Astrocyte of the spinal cord (primary cell): ENCODE measurements around the gene SCRN1.

Experiments
- DNase-seq: peaks from one replicate; pipeline ENCODE4 v3.0.0; 2011; ENCODE audit warnings: low read depth, low spot score
- H3K4me3 ChIP-seq: 2 replicates; pipeline ENCODE4 v1.5.1; 2011; ENCODE audit warnings: low read depth, mild to moderate bottlenecking, low read length, moderate library complexity
- in situ Hi-C: cut with HindIII; loops from 2 replicates; pipeline ENCODE4 v1.10.0; 2017; ENCODE audit warnings: low sequenced_read_pairs
- TF ChIP-seq, protein P1 (sequence below): IDR thresholded peaks from 2 replicates; pipeline ENCODE4 v1.5.1; 2012; ENCODE audit warnings: low read depth, mild to moderate bottlenecking, low read length, inconsistent platforms

Gene SCRN1

GRCh38 chr7:29883462-29884398 lies 105.9 kb downstream of the SCRN1 start:
- in situ Hi-C loops = no loop called here
- TF ChIP-seq, protein P1, sequence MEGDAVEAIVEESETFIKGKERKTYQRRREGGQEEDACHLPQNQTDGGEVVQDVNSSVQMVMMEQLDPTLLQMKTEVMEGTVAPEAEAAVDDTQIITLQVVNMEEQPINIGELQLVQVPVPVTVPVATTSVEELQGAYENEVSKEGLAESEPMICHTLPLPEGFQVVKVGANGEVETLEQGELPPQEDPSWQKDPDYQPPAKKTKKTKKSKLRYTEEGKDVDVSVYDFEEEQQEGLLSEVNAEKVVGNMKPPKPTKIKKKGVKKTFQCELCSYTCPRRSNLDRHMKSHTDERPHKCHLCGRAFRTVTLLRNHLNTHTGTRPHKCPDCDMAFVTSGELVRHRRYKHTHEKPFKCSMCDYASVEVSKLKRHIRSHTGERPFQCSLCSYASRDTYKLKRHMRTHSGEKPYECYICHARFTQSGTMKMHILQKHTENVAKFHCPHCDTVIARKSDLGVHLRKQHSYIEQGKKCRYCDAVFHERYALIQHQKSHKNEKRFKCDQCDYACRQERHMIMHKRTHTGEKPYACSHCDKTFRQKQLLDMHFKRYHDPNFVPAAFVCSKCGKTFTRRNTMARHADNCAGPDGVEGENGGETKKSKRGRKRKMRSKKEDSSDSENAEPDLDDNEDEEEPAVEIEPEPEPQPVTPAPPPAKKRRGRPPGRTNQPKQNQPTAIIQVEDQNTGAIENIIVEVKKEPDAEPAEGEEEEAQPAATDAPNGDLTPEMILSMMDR = no peak
- DNase-seq = no peak
- H3K4me3 ChIP-seq = no peak overlapping the region

DNA sequence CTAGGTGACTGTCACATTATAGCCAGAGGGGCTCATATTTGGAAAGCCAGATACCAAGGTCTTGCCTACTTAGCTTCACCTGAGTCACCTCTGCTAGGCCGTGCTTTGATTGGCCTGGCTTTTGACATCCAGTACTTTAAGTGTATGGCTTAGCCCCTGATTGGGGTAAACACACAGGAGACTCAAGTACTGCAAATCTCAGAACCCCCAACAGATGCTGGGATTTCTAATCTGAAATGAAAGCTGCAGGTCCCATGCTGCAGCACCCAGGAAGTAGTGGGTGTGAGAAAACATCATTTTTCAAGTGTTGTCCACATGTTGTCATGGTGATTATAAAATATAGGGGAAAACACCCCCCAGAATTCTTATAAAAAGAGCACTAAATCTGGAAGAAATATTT lies 107.1 kb downstream of the SCRN1 start:
- in situ Hi-C loops = no loop called here
- TF ChIP-seq, protein P1 = no peak
- no peak overlapping the region for H3K4me3 ChIP-seq
- no peak for DNase-seq

- no peak for DNase-seq
- TF ChIP-seq, protein P1 = no peak
- H3K4me3 ChIP-seq = no peak overlapping the region
- in situ Hi-C loops = no loop called here
Observed at GRCh38 chr7:29881724-29882123, 107.9 kb downstream of the SCRN1 start.

DNA sequence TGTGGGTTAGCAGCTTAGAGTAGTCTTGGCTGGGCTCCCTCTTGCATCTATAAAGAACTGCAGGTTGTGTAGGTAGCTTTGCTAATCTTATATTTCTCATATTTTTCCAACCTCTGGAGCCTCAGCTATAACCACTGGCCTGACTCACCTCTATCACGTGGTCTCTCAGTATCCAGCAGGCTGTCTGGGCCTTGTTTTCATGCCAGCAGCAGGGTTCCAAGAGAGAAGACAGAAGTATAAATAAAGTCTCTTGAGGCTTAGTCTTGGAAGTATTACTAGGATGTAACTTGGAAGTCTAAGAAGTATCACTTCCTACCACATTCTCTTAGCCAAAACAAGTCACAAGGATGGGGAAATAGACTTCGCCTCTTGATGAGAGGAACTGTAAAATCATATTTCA lies 110.0 kb downstream of the SCRN1 start:
- TF ChIP-seq, protein P1 = no peak
- in situ Hi-C loops = no loop called here
- peak; percentile 77 for DNase-seq
- no peak overlapping the region for H3K4me3 ChIP-seq

- peak; percentile 47 for DNase-seq
- in situ Hi-C loops = no loop called here
- TF ChIP-seq, protein P1 = peak; percentile 57
- no peak overlapping the region for H3K4me3 ChIP-seq
Observed at GRCh38 chr7:29878081-29878688, 111.4 kb downstream of the SCRN1 start.

DNA sequence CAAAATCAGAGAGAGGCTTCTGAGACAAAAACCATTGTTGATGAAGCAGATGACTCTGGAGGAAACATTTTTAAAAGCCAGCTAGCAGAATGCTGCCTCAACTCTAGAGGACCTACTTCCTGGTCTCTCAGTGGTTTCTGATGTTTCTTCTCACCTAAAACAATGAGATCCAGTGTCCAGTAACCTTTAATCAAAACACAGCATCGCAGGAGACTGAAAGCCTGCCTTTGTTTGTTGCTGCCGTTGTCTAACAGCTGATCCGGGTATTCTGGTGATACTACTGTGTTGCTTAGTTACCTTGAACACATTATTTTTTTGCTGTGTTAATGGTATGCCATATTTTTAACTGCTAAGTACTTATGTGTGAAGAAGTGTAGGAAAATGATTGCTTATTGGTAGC lies 112.4 kb downstream of the SCRN1 start:
- in situ Hi-C loops = no loop called here
- TF ChIP-seq, protein P1 = no peak
- DNase-seq = peak; percentile 17
- H3K4me3 ChIP-seq = no peak overlapping the region
